ENCODE data around the gene SPATA2L.

DNA sequence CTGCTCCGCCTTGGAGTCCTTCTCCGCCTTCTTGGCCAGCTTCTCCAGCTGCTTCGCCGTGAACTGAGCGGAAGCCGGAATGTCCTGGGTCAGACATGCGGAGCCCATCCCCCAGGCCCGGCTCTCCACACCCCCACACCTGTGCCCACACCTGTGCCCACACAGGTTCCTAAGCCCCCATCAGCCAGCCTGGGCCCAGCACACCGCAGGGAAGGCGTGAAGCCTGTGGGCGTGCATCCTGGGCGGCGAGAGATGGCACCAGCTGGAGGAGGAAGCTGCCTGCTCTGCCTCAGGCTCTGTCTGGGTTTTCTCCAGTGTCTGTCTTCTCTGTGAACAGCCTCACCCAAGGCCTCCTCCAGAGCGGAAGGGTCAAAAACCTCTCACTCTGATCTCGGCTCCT lies 49.9 kb downstream of the SPATA2L start:
- TF ChIP-seq, protein P1, sequence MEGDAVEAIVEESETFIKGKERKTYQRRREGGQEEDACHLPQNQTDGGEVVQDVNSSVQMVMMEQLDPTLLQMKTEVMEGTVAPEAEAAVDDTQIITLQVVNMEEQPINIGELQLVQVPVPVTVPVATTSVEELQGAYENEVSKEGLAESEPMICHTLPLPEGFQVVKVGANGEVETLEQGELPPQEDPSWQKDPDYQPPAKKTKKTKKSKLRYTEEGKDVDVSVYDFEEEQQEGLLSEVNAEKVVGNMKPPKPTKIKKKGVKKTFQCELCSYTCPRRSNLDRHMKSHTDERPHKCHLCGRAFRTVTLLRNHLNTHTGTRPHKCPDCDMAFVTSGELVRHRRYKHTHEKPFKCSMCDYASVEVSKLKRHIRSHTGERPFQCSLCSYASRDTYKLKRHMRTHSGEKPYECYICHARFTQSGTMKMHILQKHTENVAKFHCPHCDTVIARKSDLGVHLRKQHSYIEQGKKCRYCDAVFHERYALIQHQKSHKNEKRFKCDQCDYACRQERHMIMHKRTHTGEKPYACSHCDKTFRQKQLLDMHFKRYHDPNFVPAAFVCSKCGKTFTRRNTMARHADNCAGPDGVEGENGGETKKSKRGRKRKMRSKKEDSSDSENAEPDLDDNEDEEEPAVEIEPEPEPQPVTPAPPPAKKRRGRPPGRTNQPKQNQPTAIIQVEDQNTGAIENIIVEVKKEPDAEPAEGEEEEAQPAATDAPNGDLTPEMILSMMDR (IDR thresholded peaks at IDR 0.05), result no peak
- no peak for TF ChIP-seq POLR2A (IDR thresholded peaks at IDR 0.05)

Data from tibial nerve (tissue), 3 donors.